DMS153 (cell line): ENCODE data around the gene MEF2D.

Source experiments
- DNase-seq: peaks from one replicate; lab custom pipeline; 2025; lab: John Stamatoyannopoulos, UW

The MEF2D gene

DNA sequence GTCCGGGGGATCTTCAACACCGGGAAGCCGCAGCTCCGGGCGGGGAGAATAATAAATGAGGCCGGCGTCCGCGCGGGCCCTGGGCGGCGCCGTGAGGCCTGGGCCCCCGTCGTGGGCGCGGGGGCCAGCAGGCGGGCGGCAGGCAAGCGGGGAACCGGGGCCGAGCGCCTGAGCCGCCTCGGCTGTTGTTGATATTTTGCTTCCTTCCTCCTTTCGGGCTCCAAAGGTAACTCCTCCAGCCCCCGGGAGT lies at the start of gene MEF2D:
Gene MEF2D (minus strand): TSS at position 233 of the 250 bp plus-strand sequence. CDS start 17,483 bp downstream, outside the sequence.
- DNase-seq: no peak

DNA sequence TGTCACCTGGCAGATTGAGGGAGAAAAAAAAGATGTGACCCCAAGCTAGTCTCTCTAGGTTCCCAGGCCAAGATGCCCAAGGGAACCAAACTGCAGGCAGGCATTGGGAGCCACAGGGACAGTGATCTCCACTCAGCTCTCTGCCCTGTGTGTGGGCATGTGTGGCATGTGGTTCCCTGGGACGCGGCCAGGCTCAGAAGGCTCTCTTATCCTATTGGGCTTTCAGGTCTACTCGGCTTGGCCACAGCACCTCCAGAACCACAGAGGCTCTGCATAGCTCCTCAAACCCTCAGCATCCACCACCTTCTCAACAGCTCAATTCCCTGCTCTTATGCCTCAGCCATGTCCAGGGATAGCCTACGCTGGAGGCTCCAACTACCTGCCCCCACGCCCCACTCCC lies 49.8 kb upstream of the MEF2D start:
- no peak for DNase-seq

DNA sequence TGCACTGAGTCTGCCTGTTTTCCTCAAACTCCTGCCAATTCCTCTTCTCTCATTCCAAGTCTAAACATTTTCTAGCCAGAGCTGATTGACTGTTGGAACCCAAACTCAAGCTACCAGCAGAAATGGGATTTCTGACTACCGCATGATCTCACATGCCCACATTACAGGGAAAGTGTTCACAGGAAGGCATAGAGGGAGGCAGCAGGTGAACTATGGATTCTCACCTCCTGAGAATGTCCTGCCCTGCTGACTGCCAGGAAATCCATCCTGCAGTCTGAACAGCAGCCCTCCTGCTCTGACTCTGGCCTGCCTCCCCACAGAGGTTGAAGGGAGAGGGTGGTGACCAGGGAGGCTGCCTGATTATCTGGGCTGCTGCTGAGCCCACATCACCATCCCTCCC lies 49.3 kb upstream of the MEF2D start:
- DNase-seq: no peak

DNA sequence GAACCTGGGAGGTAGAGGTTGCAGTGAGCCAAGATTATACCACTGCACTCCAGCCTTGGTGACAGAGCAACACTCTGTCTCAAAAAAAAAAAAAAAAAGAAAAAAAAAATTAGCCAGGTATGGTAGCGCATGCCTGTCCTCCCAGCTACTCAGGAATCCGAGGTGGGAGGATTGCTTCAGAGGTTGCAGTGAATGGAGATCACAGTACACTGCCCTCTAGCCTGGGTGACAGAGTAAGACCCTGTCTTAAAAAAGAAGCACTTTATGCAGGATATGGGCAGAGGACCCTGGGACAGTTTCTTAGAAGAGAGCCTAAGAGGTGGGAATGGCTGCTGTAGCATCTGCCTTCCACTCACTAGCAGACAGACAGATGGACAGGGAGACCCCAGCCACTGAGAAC lies 48.8 kb upstream of the MEF2D start:
- DNase-seq: no peak

DNA sequence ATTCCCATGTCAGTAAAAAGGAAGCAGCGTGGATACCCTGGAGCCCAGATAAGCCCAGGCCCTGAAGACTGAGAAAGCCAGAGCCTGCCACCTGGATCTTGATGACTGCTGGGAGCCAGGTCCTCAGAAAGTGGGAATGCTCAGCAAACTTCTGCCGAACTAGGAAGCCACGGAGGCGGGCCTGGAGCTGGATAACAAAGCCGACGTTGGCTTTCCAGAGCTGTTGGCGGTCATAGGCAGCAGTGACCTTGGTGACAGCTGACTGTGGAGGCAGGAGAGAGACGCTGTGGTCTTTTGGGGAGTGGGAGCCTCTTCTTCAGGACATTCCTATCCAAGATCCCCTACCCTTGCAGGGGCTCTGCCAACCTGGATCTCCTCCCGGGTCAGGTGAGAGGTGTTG lies 47.4 kb upstream of the MEF2D start:
- DNase-seq: no peak

DNA sequence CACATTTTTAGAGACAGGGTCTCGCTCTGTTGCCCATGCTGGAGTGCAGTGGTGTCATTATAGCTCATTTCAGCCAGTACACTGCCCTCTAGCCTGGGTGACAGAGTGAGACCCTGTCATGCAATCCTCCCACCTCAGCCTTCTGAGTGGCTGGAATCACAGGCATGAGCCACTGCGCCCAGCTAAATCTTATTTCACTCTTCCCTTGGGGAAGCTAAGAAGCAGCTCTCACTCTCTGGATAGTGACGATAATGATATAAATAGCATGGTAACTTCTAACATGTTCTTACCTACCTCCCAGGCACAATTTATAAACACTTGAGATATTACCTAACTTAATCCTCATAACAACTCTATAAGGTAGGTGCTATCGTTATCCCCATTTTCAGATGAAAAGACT lies 46.9 kb upstream of the MEF2D start:
- no peak for DNase-seq

DNA sequence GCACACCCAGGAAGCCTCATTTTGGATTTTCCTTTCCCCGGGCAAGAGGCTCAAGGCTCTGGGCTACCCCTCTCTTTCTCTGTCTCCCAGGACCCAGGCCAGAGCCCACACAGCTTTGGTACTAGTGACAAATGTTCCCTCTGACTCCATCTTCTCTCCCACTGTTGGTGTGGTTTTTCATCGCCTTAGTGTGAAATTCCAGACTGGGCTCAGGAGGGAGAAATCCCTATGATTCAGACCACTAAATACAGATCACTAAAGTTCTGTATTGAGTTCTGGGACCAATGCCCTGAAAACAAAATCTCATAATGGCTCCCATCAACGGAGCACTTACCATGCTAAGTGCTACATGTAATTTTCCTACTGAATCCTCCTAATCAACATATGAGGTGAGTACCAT lies 45.7 kb upstream of the MEF2D start:
- DNase-seq: no peak

DNA sequence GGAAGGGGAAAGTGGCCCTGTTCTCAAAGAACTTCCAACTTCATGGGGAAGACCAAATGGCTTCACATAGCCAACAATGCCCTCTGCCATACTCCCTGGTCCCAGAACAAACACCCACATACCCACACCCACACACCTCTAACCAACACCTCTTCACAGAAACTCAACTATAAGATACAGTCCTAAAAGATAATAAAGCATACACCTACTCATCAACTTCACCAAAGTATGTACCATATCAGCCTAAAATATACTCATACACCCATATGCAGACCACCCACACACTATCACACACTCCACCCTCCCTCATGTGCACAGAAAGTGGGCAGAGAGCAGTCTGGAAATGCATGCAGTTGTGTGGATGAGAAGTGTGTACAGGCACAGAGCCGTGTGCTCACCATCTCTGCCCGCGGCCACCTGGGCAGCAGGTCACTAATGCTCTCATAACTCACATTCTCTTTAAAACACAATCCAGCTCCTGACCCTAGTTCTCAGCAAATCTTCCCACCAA lies 44.1 kb upstream of the MEF2D start:
- DNase-seq: no peak

DNA sequence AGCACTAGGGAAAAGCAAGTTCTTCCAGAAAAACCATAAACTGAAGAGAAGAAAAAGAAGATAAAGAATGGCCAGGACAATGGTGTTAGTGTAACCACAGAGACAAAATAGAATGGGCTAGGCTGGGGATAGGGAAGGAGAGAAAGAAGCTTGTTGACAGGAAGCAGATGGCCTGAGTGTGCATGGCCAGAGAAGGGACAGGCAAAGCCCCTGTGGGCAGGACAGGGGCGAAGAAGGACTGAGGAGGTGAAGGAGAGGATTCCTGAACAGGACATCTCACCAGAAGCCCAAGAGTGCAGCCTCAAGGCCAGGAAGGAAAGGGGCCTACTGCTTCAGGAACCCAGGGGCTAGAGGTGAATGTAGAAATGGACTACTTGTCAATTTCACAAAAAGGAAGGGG lies 42.5 kb upstream of the MEF2D start:
- DNase-seq: no peak

DNA sequence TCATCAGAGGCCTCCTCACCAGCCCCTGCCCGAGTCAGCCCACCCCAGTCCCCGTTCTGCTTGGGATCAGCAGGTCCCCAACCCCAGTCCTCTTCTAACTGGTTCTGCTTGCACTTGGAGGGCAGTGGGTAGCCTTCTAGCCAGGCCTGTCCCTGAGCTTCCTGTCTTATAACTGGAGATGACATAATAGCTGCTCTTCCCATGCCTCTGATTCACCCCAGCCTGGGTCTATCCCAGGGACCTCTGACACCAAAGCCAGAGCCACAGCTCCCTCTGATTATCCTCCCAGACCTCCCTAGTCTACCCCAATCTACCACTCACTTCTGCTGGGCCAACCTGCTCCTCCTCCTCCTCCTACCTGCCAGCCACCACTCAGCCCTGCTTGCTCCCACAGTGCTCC lies 40.4 kb upstream of the MEF2D start:
- DNase-seq: no peak

DNA sequence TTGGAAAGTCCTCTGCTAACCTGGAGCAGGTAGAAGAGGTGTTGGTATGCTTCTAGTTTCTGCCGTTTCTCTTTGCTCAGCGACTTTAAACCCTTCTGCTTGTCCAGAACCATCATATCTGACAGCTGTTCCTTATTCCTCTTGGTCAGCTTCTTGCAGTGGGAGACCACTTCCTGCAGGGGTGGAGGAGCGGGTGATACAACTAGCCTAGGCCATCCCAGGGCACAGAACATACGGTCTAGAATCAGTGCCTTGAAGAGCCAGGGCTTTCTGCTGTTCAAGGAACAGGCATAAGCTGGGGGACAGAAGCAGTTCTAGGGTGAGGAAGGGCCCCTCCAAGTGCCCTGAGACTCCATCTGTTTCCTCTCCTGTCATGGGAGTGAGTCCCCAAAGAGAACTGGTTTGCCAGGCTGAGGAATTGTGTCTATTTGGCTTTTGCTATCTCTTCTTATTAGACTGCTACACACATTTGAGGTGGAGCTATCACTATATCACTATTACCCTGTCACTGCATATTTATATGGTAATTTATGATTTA lies 39.3 kb upstream of the MEF2D start:
- no peak for DNase-seq

DNA sequence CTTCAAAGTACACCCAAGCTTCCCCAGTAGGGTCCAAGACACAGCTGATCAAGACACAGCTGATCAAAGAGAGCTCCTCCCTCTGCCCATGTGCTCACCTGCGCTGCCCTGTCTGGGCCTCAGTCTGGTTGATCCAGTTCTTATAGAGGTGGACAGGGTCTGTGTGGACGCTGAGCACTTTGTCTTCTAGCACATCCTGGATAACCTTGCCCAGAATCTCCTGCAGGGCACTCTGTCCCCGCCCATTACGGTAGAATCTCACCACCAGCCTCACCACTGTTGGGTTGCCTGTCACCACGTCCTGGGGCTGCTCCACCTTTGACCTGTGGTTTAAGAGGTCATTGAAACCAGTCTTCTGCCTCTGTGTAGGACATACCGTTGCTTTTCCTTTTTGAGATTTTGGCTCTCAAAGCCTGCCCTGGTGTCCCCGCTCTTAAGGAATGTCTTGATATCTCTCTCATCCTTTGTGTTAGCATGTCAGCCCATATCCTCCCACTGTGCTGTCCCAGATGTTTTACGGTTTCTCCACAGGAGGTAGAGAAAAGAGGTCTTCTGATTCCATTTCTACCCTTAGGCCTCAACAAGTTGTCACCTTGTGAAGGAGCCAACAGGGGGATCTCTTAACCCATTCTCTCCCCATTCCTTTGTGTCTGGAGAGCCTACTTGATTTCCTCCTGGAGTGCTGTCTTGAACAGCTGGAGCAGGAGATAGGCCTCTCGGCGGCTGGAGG lies 38.3 kb upstream of the MEF2D start:
- no peak for DNase-seq

DNA sequence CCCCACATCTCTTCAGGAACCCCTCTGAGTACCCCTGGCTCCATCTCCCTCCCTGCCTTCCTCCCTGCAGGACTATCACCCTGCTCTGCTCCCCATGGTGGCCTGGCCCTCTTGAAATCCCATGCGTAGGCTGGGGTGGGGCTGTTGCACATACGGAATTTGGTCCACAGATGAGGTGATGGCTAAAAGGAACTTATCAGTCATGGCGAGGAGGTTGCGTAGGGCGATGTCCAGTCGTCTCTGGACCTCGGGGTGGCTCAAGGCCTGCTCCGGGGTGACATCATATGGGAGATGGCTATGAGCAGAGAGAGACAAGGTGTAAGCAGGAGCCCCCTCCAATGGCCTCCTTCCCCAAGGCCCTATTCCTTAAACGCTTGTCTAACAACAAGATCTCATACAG lies 36.5 kb upstream of the MEF2D start:
- no peak for DNase-seq

DNA sequence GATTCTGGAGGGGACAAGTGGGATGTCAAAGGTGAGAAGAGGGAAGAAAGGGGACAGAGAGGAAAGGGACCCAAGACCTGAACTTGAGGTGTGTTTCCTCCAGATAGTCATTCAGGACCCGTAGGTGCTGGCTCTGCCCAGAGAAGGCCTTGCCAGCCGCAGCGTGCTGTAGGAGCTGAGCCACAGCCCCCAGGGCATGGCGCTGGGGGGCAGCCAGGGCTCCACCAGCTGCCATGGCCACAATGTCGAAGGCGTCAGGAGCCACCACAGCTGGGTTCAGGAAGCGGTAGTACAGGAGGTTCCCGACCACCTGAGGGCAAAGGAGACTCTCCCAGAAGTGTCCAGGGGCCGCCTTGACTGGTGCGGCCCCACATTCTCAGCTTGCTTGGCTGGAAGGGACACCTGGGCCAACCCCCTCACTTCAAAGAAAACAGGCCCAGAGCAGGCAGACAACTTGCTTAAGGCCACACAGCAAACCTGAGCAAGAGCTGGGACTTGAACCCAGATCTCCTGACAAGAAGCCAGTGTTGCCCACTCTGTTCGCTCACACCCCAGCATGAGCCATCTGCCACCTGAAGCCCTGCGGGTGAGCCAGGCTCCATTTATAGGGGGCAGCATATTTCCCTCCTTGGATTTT lies 34.0 kb upstream of the MEF2D start:
- no peak for DNase-seq

DNA sequence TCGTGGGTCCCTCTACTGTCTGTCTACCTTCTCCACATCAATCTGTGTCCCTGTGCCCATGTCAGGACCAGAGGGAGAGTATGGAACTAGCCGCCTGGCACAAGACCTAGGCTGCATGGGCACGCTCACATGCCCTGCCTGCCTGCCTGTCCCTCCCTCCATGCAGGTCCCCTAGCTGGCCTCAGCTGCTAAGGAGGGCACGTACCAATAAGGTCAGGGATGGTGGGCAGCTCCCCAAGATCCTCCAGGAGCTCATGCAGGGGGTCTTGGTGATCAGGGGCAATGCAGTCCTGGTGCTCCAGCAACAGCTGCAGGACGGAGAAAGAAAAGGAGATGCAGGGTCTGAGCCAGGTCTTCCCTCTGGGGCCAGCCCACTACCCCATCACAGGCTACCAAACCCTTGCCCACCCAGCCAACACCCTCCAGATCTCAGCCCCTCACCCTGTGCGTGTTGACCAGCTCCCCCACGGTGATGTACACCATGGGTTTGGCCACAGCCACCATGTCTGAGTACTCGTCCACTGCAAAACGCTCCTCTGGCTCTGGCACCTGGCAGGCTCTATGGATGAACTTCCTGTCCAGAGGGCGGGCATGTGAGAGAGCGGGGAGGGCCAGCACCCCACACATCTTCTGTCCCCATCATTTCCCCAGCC lies 33.1 kb upstream of the MEF2D start:
- DNase-seq: no peak

DNA sequence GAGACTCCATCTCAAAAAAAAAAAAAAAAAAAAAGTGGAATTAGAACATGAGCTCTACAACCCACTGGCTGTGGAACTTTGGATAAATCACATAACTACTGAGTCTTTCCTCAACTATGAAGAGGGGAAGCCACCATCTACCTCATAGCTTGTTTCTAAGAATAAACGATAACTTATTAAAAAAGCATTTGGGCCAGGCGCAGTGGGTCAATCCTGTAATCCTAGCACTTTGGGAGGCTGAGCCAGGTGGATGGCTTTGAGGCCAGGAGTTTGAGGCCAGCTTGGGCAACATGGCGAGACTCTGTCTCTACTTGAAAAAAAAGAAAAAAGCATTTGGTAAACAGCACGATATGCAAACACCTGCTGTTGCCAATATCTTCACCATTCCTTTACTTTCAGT lies 31.8 kb upstream of the MEF2D start:
- DNase-seq: no peak

DNA sequence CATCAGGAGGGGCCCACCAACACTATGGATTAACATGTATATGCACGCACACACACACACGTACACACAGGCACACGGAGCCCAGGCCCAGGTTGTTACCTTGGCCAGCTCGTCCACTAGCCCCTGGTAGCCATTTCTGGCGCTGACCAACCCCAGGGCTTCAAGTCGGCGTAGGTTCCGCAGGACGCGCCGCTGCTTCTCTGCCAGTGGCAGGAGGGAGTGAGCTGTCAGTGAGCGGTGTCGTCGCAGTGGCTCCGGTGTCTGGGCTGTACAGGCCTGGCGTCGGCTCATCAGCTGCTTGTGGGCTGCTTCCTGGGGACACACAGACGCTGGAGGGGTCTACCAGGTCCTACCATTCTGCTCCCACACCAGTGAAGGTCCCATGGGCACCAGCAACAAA lies 29.4 kb upstream of the MEF2D start:
- DNase-seq: no peak

DNA sequence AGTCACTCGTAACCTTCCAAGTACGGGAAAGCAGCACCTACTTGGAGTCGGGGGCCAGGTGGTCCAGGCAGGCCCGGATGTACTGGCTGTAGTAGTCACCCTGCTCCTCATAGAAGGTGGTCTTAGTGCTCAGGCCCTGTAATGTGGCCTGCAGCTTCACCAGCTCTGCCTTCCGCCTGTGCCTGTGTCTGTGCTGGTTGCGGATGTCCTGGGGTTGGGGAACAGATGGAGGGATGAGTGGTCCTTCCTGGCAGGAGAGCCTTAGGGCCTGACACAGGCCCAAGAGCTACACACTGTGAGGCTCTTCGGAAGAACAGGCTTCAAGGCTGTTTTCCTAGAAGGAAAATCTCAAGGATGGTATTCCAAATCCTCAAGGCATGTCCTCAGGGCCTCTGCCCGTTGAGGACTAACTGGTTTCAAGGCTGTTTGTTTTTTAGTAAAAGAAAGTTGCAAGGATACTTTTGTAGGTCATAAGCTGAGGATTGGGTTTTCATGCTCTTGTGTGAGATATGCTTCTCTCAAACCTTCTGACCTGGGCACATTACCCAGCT lies 28.4 kb upstream of the MEF2D start:
- DNase-seq: no peak

DNA sequence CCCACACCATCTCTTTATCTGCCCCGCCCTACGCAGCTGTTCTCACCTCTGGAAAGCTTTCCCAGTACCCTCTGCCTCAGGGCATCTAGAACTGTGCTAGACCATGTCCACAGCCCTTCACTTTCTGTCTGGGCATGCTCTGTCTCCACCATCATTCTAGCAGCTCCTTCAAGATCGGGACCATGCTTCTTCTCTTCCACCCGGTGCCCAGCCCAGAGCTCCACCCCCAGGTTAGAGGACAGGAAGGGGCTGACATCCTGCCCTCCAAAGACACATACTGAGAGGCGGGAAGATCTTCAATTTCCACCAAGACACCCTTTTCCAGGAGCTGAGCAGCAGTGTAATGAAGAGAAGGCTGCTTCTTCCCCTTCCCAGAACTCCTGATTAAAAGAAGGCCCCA lies 27.7 kb upstream of the MEF2D start:
- no peak for DNase-seq

DNA sequence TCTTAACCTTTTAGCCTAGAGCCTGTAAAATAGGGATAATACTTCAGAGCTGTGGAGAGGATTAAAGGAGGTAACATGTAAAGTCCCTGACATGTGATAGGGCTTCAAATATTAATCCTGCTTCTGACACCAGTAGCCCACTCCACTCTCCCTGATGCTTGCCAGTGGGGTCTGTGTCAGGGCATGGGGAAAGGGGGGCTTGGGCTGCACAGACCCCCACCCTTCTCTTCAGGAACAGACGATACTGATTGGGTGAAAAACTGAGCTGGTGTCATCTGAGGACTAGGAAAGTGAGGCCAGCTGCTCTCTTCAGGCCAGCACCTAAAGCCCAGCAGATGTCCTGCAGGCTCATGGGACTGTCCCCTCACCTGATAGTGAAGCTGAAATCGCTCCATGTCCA lies 27.0 kb upstream of the MEF2D start:
- DNase-seq: no peak

DNA sequence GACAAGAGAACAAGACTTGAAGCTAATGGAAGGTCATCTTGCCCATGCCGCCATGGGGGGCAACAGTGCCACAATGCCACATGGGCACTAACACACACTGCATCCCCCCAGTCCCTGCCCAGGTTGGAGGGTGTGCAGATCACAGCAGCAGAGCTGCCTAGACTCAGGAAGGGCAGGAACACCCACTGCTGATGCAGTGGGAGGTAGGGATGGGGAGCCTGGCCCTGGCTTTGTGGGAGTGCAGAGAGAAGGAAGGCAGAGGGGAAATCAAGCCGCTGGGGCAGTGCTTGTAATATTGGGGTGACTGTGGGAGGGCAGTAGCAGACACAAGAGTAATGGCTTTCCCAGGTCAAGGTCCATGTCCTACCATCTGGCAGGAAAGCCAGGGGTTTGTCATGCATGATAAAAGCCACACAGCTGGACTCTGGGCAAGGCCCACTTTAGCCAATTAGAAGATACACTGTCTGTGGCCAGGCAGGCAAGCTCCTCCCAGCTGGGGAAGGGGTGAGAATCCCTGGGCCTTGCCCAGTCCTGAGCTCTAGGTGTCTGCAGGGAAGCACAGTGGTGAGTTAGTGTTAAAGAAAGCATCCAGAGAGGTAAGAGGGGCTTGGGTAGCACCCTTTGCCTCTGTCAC lies 25.4 kb upstream of the MEF2D start:
- DNase-seq: no peak

DNA sequence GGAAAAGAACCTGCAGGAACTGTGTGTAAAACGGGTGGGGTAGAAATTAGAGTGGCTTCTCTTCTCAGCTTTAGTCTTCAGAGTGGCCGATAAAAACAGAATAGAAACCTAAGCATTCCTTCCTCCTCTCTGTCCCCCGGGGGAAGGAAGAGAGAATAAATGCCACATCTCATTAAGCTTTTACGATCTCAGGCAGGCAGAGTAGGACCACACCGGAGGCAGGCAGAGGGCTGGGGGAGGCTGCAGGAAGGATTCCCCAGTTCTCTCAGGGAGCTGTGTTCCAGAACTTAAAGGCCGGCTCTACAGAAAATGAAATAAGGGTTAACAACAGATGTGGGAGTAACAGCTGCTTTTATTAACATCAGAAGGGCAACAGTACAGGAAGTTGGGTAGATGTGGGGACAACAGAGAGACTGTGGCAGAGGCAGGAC lies 24.5 kb upstream of the MEF2D start:
- no peak for DNase-seq

DNA sequence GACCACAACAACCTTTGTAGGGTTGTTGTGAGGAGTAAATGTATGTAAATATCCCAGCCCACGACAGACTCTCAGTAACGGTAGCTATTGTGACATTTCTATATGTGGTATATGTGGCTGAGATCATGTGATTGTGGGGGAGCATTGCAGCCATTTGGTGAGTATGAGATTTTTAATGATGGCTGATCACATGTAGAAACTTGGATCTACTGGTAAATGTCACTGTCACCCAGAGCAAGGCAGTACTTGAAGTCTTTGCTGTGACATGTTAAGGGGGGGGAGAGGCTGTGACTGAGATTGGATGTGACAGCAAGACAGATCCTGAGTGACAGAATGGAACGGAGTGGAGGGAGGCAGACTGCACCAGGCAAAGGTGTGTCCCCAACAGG lies 23.9 kb upstream of the MEF2D start:
- DNase-seq: no peak
